Calu3 (cell line): Measurements from ENCODE around the gene OR9Q1. TPM values are rescaled to one million over a fixed set of nuclear protein-coding genes. Genes with fewer than 3 reads are reported as not detected.
"Not testable (repeated sequence)": the region's sequence is repeated elsewhere in the genome, so short reads cannot be mapped to it uniquely, and the experiment has no call there.

Experiments used
- BruUV-seq: library from RNA; stranded (reverse); fragments of 400-500 nt; replicated peaks from 2 replicates; lab custom pipeline; 2021; lab: Mats Ljungman, UMichigan
- CTCF ChIA-PET: fragments of 300-600 bp; sonication (Branson Sonifier 250); formaldehyde crosslinking; loops from one replicate; lab custom pipeline; 2022; ENCODE audit warnings: antibody characterized with exemption; lab: Charles Lee
- DNase-seq: peaks from one replicate; pipeline ENCODE4 v3.0.0; 2022
- H3K27ac Mint-ChIP-seq: one replicate; pipeline ENCODE4 v1.8.0; 2022; ENCODE audit warnings: mixed read lengths; ENCODE audit not compliant: unreplicated experiment
- H3K27me3 Mint-ChIP-seq: one replicate; pipeline ENCODE4 v1.8.0; 2022; ENCODE audit warnings: mixed read lengths; ENCODE audit not compliant: unreplicated experiment
- H3K36me3 Mint-ChIP-seq: one replicate; pipeline ENCODE4 v1.8.0; 2022; ENCODE audit warnings: mild to moderate bottlenecking, moderate library complexity, mixed read lengths; ENCODE audit not compliant: insufficient read depth, unreplicated experiment
- H3K4me1 Mint-ChIP-seq: one replicate; pipeline ENCODE4 v1.8.0; 2022; ENCODE audit warnings: mild to moderate bottlenecking, low read depth, mixed read lengths; ENCODE audit not compliant: unreplicated experiment
- H3K4me3 Mint-ChIP-seq: one replicate; pipeline ENCODE4 v1.8.0; 2022; ENCODE audit warnings: mild to moderate bottlenecking, low read depth, moderate library complexity, mixed read lengths; ENCODE audit not compliant: unreplicated experiment
- H3K9me3 Mint-ChIP-seq: one replicate; pipeline ENCODE4 v1.8.0; 2022; ENCODE audit warnings: low read depth, mixed read lengths; ENCODE audit not compliant: unreplicated experiment
- intact Hi-C: fragments of 100-400 bp; cut with micrococcal nuclease; formaldehyde crosslinking; loops from one replicate; pipeline ENCODE4 v1.10.0; 2022; ENCODE audit not compliant: unreplicated experiment
- total RNA-seq: library from RNA; stranded (reverse); gene quantifications from 2 replicates; pipeline ENCODE4 v1.2.3, GENCODE V29; 2022
- TF ChIP-seq, protein P1 (sequence below): fragments of 200-600 bp; IDR thresholded peaks from one replicate; pipeline ENCODE4 v1.8.0; 2022; ENCODE audit warnings: antibody characterized with exemption; ENCODE audit not compliant: unreplicated experiment

Gene OR9Q1
- total RNA-seq, 1 experiment from 2014 or later = not detected

DNA sequence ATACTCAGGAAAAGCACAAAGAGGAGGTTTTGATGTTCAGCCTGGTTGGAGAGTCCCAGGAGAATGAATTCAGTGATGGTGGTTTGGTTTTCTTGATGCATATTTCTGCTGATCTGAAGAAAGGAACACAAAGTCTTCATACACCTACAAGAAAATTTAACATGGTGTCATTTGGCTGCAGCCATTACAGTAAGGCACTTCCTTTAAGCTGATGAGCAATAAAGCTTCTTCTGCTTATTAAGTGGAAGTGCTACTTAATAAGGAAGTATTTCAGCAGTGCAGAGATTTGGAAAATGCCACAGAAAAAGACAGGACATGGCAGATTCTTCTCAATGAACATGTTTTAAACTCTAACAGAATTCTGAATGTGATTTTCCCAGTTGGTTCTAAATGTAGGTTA is 180.4 kb downstream of the OR9Q1 start, which contains the start of gene OR1S2:
Gene OR1S2 (minus strand): TSS at position 101 of the 400 bp plus-strand sequence. CDS start 0 bp downstream, at position 101.
- Mint-ChIP-seq H3K36me3 (no peaks in the 10 kb centered on the region), H3K27ac (no peak within 1 kb of the TSS), H3K27me3 (no peaks in the 10 kb centered on the region), H3K4me1 (peaks cover 4% of the 10 kb centered on the region), H3K4me3 (no peak within 1 kb of the TSS), H3K9me3 (peaks cover 7% of the 10 kb centered on the region)
- intact Hi-C loops = no loop called here
- DNase-seq = no peak
- CTCF ChIA-PET = no interaction called here
- BruUV-seq = no TSS peak
- TF ChIP-seq, protein P1, sequence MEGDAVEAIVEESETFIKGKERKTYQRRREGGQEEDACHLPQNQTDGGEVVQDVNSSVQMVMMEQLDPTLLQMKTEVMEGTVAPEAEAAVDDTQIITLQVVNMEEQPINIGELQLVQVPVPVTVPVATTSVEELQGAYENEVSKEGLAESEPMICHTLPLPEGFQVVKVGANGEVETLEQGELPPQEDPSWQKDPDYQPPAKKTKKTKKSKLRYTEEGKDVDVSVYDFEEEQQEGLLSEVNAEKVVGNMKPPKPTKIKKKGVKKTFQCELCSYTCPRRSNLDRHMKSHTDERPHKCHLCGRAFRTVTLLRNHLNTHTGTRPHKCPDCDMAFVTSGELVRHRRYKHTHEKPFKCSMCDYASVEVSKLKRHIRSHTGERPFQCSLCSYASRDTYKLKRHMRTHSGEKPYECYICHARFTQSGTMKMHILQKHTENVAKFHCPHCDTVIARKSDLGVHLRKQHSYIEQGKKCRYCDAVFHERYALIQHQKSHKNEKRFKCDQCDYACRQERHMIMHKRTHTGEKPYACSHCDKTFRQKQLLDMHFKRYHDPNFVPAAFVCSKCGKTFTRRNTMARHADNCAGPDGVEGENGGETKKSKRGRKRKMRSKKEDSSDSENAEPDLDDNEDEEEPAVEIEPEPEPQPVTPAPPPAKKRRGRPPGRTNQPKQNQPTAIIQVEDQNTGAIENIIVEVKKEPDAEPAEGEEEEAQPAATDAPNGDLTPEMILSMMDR = no peak

DNA sequence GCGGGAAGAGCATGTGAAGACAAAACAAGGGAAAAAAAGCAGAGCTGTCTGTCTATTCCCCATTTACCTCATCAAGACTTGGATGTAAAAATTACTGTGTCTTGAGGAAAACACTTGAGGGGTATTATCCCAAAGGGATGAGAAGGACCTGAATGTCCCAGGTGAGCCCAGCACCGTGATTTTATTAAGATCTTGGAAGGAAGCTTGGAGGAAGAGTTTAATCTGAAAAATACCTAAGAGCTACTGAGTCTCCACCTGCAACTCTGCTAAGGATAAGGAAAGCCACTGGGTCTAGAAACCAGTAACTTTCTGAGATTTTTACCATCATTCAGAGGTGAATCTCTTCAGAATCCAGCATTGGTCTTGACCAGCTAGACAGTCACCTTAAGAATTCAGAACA is 188.7 kb downstream of the OR9Q1 start, which contains the start of gene OR1S1:
Gene OR1S1 (plus strand): TSS at position 301 of the 400 bp plus-strand sequence.
- DNase-seq, H3K4me3 Mint-ChIP-seq, BruUV-seq, H3K27ac Mint-ChIP-seq, H3K27me3 Mint-ChIP-seq, CTCF ChIA-PET, H3K9me3 Mint-ChIP-seq, intact Hi-C loops, H3K4me1 Mint-ChIP-seq, H3K36me3 Mint-ChIP-seq: not testable (repeated sequence)

DNA sequence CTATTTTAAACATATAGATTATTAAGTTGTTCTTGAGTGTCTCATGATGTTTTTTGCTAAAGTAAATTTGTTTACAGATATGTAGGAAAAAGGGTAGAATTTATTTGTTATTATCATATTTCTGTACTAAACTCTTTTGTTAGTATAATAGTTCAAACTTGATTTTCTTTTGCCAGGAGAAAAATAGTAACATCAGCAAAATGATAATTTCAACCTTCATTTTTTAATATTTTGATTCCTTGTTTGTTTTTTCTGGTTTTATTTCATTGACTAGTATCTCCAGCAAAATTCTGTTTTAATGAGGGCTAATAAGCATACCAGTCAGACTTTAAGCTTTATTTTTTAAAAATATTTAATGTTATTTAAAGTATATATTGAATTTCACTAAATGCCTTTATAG is 192.8 kb downstream of the OR9Q1 start:
- H3K9me3 Mint-ChIP-seq = peaks cover 7% of the 10 kb centered on the region
- CTCF ChIA-PET = no interaction called here
- no peaks in the 10 kb centered on the region for H3K36me3 Mint-ChIP-seq
- no peak overlapping the region for H3K4me3 Mint-ChIP-seq
- no TSS peak for BruUV-seq
- TF ChIP-seq, protein P1 = no peak
- no peak for DNase-seq
- no peaks in the 10 kb centered on the region for H3K27me3 Mint-ChIP-seq
- intact Hi-C loops = no loop called here
- H3K27ac Mint-ChIP-seq = no peak overlapping the region
- peaks cover 8% of the 10 kb centered on the region for H3K4me1 Mint-ChIP-seq

DNA sequence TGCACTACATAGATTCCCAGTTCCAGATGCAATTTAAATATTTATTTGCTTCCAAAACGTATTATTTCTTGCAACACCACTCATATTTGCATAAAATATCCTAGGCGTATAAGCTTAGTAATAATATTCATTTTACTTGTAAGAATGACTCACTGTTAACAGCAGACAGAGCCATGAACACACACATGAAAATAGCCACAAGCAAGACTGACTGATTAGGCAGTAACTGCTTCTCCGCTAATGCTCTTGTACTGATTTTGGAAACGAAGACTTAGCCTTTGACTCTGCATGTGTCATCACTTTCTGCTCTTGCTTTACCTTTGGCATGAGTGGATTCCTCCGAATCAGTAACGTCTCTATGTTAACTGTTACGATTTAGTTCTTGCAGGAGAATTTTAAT is 199.0 kb downstream of the OR9Q1 start:
- TF ChIP-seq, protein P1 = no peak
- no peak for DNase-seq
- Mint-ChIP-seq H3K27me3 (no peaks in the 10 kb centered on the region), H3K4me1 (peaks cover 8% of the 10 kb centered on the region), H3K36me3 (no peaks in the 10 kb centered on the region), H3K27ac (no peak overlapping the region), H3K4me3 (no peak overlapping the region), H3K9me3 (peaks cover 2% of the 10 kb centered on the region)
- intact Hi-C loops = no loop called here
- CTCF ChIA-PET = no interaction called here
- BruUV-seq = no TSS peak

DNA sequence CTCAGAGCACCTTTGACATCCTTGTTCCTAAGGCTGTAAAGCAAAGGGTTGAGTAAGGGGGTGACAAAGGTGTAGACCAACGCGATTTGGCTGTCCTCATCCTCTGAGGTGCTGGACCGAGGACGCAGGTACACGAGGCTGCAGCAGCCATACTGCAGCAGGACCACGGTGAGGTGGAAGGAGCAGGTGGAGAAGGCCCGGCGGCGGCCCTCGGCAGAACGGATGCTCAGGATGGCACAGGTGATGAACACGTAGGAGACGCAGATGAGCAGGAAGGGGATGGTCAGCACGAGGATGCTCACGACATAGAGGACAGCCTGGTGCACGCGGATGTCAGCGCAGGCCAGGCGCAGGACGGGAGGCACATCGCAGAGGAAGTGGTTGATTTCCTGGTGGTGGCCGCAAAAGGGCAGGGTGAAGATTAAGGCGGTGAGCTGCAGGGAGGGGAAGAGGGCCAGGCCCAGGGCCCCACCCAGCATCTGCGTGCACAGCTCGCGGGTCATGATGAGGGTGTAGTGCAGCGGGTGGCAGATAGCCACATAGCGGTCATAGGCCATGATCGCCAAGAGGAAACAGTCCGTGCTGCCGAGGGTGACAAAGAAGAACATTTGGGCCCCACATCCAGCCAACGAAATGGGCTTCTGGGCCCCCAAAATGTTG is 204.4 kb downstream of the OR9Q1 start:
- H3K27me3 Mint-ChIP-seq = no peaks in the 10 kb centered on the region
- no peak overlapping the region for H3K4me3 Mint-ChIP-seq
- TF ChIP-seq, protein P1 = no peak
- CTCF ChIA-PET = no interaction called here
- H3K36me3 Mint-ChIP-seq = no peaks in the 10 kb centered on the region
- intact Hi-C loops = no loop called here
- BruUV-seq = no TSS peak
- DNase-seq = no peak
- peaks cover 7% of the 10 kb centered on the region for H3K9me3 Mint-ChIP-seq
- no peaks in the 10 kb centered on the region for H3K4me1 Mint-ChIP-seq
- H3K27ac Mint-ChIP-seq = no peak overlapping the region
